ENCODE results near the gene CDH12. TPM values are rescaled to one million over a fixed set of nuclear protein-coding genes. Genes with fewer than 3 reads are reported as not detected.

The CDH12 gene
- polyA plus RNA-seq, 1 experiment: not detected

DNA sequence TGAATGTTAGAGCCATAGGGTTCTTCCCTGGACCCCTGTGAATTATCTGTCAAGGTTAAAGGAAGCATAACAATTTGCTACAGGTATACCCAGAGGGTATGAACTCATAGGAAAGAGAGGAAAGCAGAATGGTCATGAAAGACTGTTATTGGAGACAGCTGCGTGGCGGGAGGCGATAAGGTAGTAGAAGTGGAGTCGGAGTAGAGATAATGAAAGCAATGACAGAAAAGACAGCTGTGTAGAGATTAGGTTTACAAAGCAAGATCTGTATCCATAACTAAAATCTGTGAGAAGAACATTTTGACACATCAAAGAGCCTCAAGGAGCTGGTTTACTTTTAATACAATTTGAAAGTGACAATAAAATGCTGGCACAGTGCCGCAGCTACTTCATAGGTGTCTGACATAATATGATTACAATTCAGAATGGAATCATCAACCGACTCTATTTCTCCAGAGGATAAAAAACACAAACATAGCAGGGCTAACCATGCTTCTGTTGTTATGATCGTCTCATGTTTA is 603.9 kb downstream of the CDH12 start:
- POLR2A ChIA-PET: no interaction called here
- H3K4me3 ChIP-seq (ENCODE audit: low read depth, low read length): no peak overlapping the region
- no peak for DNase-seq (ENCODE audit: low read depth, low spot score)
- no peaks in the 10 kb centered on the region for H3K9me3 ChIP-seq (ENCODE audit: control insufficient read depth, insufficient read depth, low read length)
- H3K27me3 ChIP-seq (ENCODE audit: control insufficient read depth, insufficient read depth, low read length): no peaks in the 10 kb centered on the region
- no peak for TF ChIP-seq CTCF (IDR thresholded peaks at IDR 0.05; ENCODE audit: low read depth, low read length)
- H3K27ac ChIP-seq (ENCODE audit: low read depth, low read length): no peak overlapping the region
- CTCF ChIA-PET: no interaction called here

GRCh38 chr5:22245770-22246169 is 607.4 kb downstream of the CDH12 start:
- Histone ChIP-seq H3K27me3 (ENCODE audit: control insufficient read depth, insufficient read depth, low read length) (no peaks in the 10 kb centered on the region), H3K4me3 (ENCODE audit: low read depth, low read length) (no peak overlapping the region), H3K27ac (ENCODE audit: low read depth, low read length) (no peak overlapping the region), H3K9me3 (ENCODE audit: control insufficient read depth, insufficient read depth, low read length) (no peaks in the 10 kb centered on the region)
- no peak for DNase-seq (ENCODE audit: low read depth, low spot score)
- CTCF ChIA-PET: no interaction called here
- TF ChIP-seq CTCF (IDR thresholded peaks at IDR 0.05; ENCODE audit: low read depth, low read length): no peak
- POLR2A ChIA-PET: no interaction called here

GRCh38 chr5:22242532-22242931 is 610.6 kb downstream of the CDH12 start:
- Histone ChIP-seq H3K4me3 (ENCODE audit: low read depth, low read length) (no peak overlapping the region), H3K9me3 (ENCODE audit: control insufficient read depth, insufficient read depth, low read length) (no peaks in the 10 kb centered on the region), H3K27me3 (ENCODE audit: control insufficient read depth, insufficient read depth, low read length) (no peaks in the 10 kb centered on the region), H3K27ac (ENCODE audit: low read depth, low read length) (no peak overlapping the region)
- 0 out of 2 replicates have a peak, but pooled peaks have one; percentile 15 for TF ChIP-seq CTCF (IDR thresholded peaks at IDR 0.05; ENCODE audit: low read depth, low read length)
- ChIA-PET POLR2A (no interaction called here), CTCF (no interaction called here)
- no peak for DNase-seq (ENCODE audit: low read depth, low spot score)

GRCh38 chr5:22238047-22238446 is 615.1 kb downstream of the CDH12 start:
- ChIA-PET POLR2A (no interaction called here), CTCF (no interaction called here)
- TF ChIP-seq CTCF (IDR thresholded peaks at IDR 0.05; ENCODE audit: low read depth, low read length): no peak
- H3K27ac ChIP-seq (ENCODE audit: low read depth, low read length): no peak overlapping the region
- no peaks in the 10 kb centered on the region for H3K27me3 ChIP-seq (ENCODE audit: control insufficient read depth, insufficient read depth, low read length)
- no peaks in the 10 kb centered on the region for H3K9me3 ChIP-seq (ENCODE audit: control insufficient read depth, insufficient read depth, low read length)
- H3K4me3 ChIP-seq (ENCODE audit: low read depth, low read length): no peak overlapping the region
- no peak for DNase-seq (ENCODE audit: low read depth, low spot score)

GRCh38 chr5:22226423-22226822 is 626.7 kb downstream of the CDH12 start:
- H3K27ac ChIP-seq (ENCODE audit: low read depth, low read length): no peak overlapping the region
- no peak overlapping the region for H3K4me3 ChIP-seq (ENCODE audit: low read depth, low read length)
- no peaks in the 10 kb centered on the region for H3K9me3 ChIP-seq (ENCODE audit: control insufficient read depth, insufficient read depth, low read length)
- no peak for DNase-seq (ENCODE audit: low read depth, low spot score)
- no peaks in the 10 kb centered on the region for H3K27me3 ChIP-seq (ENCODE audit: control insufficient read depth, insufficient read depth, low read length)
- ChIA-PET CTCF (no interaction called here), POLR2A (no interaction called here)
- TF ChIP-seq CTCF (IDR thresholded peaks at IDR 0.05; ENCODE audit: low read depth, low read length): no peak

All from AG04450 (cell line).